GM21717 (cell line): ENCODE results near the gene CCDC144A.
"Not testable (repeated sequence)": the region's sequence is repeated elsewhere in the genome, so short reads cannot be mapped to it uniquely, and the experiment has no call there.

ENCODE experiments used
- ATAC-seq: cut with Tn5 transposase; IDR thresholded peaks from one replicate; pipeline ENCODE4 v1.9.1; 2021; ENCODE audit warnings: mild to moderate bottlenecking, moderate library complexity; ENCODE audit not compliant: unreplicated experiment

The CCDC144A gene, protein sequence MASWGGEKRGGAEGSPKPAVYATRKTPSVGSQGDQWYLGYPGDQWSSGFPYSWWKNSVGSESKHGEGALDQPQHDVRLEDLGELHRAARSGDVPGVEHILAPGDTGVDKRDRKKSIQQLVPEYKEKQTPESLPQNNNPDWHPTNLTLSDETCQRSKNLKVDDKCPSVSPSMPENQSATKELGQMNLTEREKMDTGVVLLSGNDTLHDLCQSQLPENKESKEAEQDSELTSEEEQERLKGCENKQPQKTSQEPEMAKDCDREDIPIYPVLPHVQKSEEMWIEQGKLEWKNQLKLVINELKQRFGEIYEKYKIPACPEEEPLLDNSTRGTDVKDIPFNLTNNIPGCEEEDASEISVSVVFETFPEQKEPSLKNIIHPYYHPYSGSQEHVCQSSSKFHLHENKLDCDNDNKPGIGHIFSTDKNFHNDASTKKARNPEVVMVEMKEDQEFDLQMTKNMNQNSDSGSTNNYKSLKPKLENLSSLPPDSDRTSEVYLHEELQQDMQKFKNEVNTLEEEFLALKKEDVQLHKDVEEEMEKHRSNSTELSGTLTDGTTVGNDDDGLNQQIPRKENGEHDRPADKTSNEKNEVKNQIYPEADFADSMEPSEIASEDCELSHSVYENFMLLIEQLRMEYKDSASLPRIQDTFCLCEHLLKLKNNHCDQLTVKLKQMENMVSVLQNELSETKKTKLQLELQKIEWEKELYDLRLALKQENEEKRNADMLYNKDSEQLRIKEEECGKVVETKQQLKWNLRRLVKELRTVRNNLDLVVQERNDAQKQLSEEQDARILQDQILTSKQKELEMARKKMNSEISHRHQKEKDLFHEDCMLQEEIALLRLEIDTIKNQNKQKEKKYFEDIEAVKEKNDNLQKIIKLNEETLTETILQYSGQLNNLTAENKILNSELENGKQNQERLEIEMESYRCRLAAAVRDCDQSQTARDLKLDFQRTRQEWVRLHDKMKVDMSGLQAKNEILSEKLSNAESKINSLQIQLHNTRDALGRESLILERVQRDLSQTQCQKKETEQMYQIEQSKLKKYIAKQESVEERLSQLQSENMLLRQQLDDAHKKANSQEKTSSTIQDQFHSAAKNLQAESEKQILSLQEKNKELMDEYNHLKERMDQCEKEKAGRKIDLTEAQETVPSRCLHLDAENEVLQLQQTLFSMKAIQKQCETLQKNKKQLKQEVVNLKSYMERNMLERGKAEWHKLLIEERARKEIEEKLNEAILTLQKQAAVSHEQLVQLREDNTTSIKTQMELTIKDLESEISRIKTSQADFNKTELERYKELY (N-terminal part only)

GRCh38 chr17:16689731-16690281 lies at the start of gene CCDC144A:
TSS of gene CCDC144A (plus strand) at chr17:16690241. CDS start at chr17:16690401, 160 bp downstream.
- not testable (repeated sequence) for ATAC-seq

DNA sequence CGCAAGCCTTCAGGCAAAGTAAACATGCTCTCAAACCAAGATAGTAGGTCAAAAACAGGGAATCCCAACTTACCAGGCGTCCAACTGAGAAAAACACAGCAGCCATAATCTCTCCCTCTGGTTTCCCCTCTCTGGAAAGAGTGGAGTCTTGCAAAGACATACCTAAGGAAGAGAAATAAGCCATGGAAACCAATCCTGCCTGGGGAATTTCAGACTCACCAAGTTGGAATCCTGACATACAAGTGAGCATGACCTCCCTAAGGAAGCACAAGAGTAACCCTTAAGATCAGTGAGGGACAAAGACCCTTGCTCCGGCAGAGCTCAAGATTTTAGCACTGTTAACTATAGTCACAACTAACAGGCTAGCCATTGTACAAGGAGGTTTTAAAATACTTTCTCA lies 40.5 kb upstream of the CCDC144A start:
- ATAC-seq: no peak

DNA sequence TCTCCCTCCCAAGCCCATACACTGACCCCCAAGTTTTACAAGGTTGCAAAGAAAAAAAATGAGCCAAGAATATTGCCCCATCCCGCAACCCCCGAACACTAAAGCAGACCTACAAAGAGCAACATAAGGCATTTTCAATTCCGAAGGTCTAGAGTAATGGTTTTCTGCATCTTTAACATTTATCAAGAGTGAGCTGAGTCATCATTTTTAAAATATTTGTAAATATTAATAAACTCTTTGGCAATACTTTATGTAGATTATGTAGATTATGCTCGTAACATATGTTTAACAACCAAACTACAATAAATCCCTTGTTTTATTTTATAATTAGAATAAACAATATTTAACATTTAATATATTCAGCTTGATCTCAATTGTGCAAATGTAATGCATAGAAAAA lies 37.8 kb upstream of the CCDC144A start:
- ATAC-seq: no peak

- ATAC-seq: no peak
Measured at GRCh38 chr17:16652847-16653366, 37.1 kb upstream of the CCDC144A start.

GRCh38 chr17:16653367-16654041 lies 36.5 kb upstream of the CCDC144A start, which contains the start of gene ZNF624:
TSS of gene ZNF624 (minus strand) at chr17:16653850.
- peak; percentile 83 for ATAC-seq

- ATAC-seq: no peak
Measured at GRCh38 chr17:16661217-16661616, 28.8 kb upstream of the CCDC144A start.

DNA sequence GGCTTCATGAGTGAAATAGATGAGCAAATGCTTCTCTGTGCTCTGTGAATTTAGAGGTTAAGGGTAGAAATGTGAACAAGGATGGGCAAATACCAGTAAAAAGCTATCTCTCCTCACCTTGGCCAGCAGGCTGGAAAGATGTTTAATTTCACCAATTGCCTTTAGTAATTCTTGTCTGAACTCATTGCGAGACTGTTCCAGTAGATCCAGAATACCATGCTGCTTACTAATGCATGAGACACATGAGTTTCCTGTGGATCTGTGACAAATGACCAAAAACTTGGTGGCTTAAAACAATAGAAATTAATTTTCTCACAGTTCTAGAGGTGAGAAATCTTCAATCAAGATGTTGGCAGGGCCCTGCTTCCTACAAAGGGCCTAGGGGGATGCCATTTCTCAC lies 27.1 kb upstream of the CCDC144A start:
- no peak for ATAC-seq

DNA sequence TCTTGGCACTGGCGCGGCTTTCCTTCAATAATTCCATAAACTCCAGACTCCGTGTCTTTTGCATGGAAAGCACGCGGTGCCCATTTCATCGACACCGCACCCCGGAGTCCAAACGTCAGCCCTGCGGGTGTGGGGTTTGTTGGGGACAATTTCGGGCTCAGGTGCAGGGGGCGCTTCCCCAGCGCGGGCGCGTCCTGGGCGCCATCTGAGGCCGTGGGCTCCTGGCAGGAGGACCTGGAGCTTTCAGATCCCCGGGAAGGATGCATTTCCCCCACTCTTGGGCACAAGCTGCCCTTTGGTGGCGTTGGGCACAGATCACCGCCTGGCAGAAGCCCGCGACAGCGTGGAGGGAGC lies 23.5 kb upstream of the CCDC144A start:
- ATAC-seq: not testable (repeated sequence)

GRCh38 chr17:16666907-16667636 lies 23.0 kb upstream of the CCDC144A start:
- not testable (repeated sequence) for ATAC-seq

GRCh38 chr17:16676676-16677268 lies 13.3 kb upstream of the CCDC144A start:
- ATAC-seq: no peak

GRCh38 chr17:16683290-16684138 lies 6.5 kb upstream of the CCDC144A start:
- ATAC-seq: not testable (repeated sequence)

GRCh38 chr17:16686019-16686418 lies 4.0 kb upstream of the CCDC144A start:
- ATAC-seq: not testable (repeated sequence)

DNA sequence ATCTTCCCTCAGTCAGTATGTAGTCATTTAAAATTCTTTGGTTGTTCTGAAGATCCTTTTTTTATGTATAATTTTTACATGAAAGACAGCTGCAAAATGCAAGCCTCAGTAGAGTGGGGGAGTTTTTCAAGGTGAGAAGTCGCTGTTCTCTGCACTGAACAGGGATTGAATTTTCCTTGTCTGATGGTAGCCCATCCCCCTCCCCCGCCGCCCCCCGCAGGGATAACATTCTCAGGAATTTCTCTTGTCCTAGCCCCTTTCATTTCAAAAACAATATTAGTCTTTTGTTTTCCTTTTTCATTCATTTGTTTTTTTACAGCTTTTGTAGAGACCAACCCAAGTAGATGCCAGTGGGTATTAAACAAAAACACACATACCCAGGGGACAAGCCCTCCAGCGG lies 2.9 kb upstream of the CCDC144A start:
- not testable (repeated sequence) for ATAC-seq

DNA sequence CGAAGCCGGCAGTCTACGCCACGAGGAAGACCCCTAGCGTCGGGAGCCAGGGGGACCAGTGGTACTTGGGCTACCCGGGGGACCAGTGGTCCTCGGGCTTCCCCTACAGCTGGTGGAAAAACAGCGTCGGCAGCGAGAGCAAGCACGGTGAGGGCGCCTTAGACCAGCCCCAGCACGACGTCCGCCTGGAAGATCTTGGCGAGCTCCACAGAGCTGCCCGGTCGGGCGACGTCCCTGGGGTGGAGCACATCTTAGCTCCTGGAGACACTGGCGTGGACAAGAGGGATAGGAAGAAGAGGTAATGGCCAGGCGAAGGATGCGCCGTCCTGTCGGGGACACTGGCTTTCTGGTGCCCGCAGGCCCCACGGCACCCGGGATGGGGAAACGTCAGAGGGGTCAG lies 406 bp downstream of the CCDC144A start:
- ATAC-seq: not testable (repeated sequence)

DNA sequence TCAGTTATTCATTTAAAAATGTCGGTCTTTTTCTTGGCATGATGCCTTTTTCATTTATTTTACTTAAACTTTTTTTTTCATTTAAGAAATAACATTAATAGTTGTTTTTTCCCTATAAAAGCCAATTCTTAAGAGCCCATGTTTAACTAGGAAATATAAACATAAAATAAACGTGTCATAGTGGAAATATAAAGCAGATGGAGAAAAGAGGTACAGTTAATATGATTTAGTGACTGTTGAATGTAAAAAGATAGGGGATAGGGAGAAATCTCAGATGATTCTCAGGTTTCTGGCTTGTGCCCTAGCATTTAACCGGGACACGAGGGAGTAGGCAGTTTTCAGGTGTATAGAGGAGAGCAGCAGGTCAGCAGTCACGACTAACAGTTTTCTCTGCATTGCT lies 7.6 kb downstream of the CCDC144A start:
- not testable (repeated sequence) for ATAC-seq

- not testable (repeated sequence) for ATAC-seq
Measured at GRCh38 chr17:16745492-16746203, 55.6 kb downstream of the CCDC144A start.

DNA sequence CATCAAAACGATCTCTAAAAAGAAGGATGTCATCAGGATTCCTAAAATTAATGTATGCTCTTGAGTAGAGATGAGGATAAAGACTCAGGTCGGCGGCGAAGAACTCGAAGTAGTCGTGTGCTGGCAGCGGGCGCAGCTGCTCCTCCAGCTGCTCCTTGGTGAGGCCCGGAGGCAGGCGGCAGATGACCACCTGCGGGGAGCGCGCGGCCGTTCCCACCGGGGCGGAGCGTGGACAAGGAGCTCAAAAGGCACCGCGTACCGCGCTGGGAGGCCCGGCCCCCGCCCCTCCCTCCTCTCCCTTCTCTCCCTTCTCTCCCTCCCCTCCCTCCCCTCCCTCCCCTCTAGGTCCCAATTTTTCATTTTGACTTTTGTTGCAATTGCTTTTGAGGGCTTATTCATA lies 56.5 kb downstream of the CCDC144A start:
- ATAC-seq: not testable (repeated sequence)
